ENCODE measurements around the gene ANKRD6. TPM values are rescaled to one million over a fixed set of nuclear protein-coding genes. Genes with fewer than 3 reads are reported as not detected.

Gene ANKRD6
- total and polyA plus RNA-seq, 11 donors, result 3.5 to 14.1 (median 10.2) TPM

- Histone ChIP-seq H3K27ac (no peak overlapping the region), H3K27me3 (no peaks in the 10 kb centered on the region), H3K4me3 (no peak overlapping the region), H3K9me3 (no peaks in the 10 kb centered on the region), H3K36me3 (no peaks in the 10 kb centered on the region), H3K4me1 (peaks cover 0 to 9% (median 4%) of the 10 kb centered on the region in 12 donors)
- intact Hi-C loops (cut with DNase I), result no loop called here
- 81 to 92% (median 86%) methylated on average over 2 of the region's 2 CpGs for WGBS, 4 donors
- TF ChIP-seq CTCF (IDR thresholded peaks at IDR 0.05) (no peak), POLR2A (IDR thresholded peaks at IDR 0.05) (no peak)
- ATAC-seq, result no peak
- DNase-seq, result no peak
Observed at GRCh38 chr6:89462503-89462902, 29.6 kb downstream of the ANKRD6 start.

GRCh38 chr6:89464295-89464694, 31.3 kb downstream of the ANKRD6 start:
- peak overlapping the region in 1 of 12 donors; percentile 26 for H3K27ac ChIP-seq
- H3K4me3 ChIP-seq, result no peak overlapping the region
- DNase-seq (no peak), ATAC-seq (peak; percentile 46 to 79 (median 64))
- H3K36me3 ChIP-seq, result no peaks in the 10 kb centered on the region
- peaks cover 0 to 9% (median 4%) of the 10 kb centered on the region in 12 donors for H3K4me1 ChIP-seq
- TF ChIP-seq CTCF (IDR thresholded peaks at IDR 0.05) (no peak), POLR2A (IDR thresholded peaks at IDR 0.05) (no peak)
- 36 to 61% (median 50%) methylated on average over 2 of the region's 2 CpGs for WGBS, 4 donors
- no peaks in the 10 kb centered on the region for H3K27me3 ChIP-seq
- H3K9me3 ChIP-seq, result no peaks in the 10 kb centered on the region
- intact Hi-C loops (cut with DNase I), result no loop called here

- Histone ChIP-seq H3K36me3 (no peaks in the 10 kb centered on the region), H3K27me3 (no peaks in the 10 kb centered on the region), H3K9me3 (no peaks in the 10 kb centered on the region), H3K4me1 (peaks cover 0 to 13% (median 4%) of the 10 kb centered on the region in 12 donors), H3K27ac (no peak overlapping the region), H3K4me3 (no peak overlapping the region)
- no peak for DNase-seq
- intact Hi-C loops (cut with DNase I), result no loop called here
- TF ChIP-seq POLR2A (IDR thresholded peaks at IDR 0.05), result no peak
- TF ChIP-seq CTCF (IDR thresholded peaks at IDR 0.05), result no peak
- 95 to 100% (median 100%) methylated on average over 1 of the region's 1 CpG for WGBS, 4 donors
- no peak for ATAC-seq
Observed at GRCh38 chr6:89467437-89467836, 34.5 kb downstream of the ANKRD6 start.

GRCh38 chr6:89468998-89469397, 36.0 kb downstream of the ANKRD6 start:
- Histone ChIP-seq H3K4me1 (peaks cover 0 to 12% (median 3%) of the 10 kb centered on the region in 12 donors), H3K36me3 (no peaks in the 10 kb centered on the region), H3K4me3 (no peak overlapping the region), H3K27ac (no peak overlapping the region), H3K27me3 (no peaks in the 10 kb centered on the region), H3K9me3 (no peaks in the 10 kb centered on the region)
- TF ChIP-seq POLR2A (IDR thresholded peaks at IDR 0.05) (no peak), CTCF (IDR thresholded peaks at IDR 0.05) (no peak)
- no peak for ATAC-seq
- DNase-seq, result no peak
- 31 to 49% (median 39%) methylated on average over 1 of the region's 1 CpG for WGBS, 4 donors
- intact Hi-C loops (cut with DNase I), result no loop called here

All from heart left ventricle (tissue), 16 donors.